Glomerular endothelial cell (primary cell): ENCODE measurements around the gene WEE1. TPM values are rescaled to one million over a fixed set of nuclear protein-coding genes. Genes with fewer than 3 reads are reported as not detected.

Experiments used
- DNase-seq: peaks from one replicate; pipeline ENCODE4 v3.0.0-alpha.2; 2011; ENCODE audit warnings: low read depth, low spot score; ENCODE audit errors: extremely low read depth
- total RNA-seq: library from RNA; depleted of rRNA; stranded (reverse); fragments of >200 nt; gene quantifications from 2 replicates; pipeline ENCODE4 v1.2.3, GENCODE V29; 2015

Gene WEE1
- total RNA-seq, 1 donor from 2014 or later, result 32.3 TPM

- DNase-seq, result peak; percentile 100
Observed at GRCh38 chr11:9565822-9566560, 7.5 kb upstream of the WEE1 start.

GRCh38 chr11:9566561-9567063 is 6.9 kb upstream of the WEE1 start:
- DNase-seq, result no peak

GRCh38 chr11:9567401-9567800 is 6.1 kb upstream of the WEE1 start:
- DNase-seq, result no peak

GRCh38 chr11:9568161-9568853 is 5.2 kb upstream of the WEE1 start:
- no peak for DNase-seq

GRCh38 chr11:9568854-9569587 is 4.4 kb upstream of the WEE1 start:
- no peak for DNase-seq

GRCh38 chr11:9569588-9570164 is 3.8 kb upstream of the WEE1 start:
- no peak for DNase-seq

- no peak for DNase-seq
Observed at GRCh38 chr11:9570313-9571025, 3.0 kb upstream of the WEE1 start.

- DNase-seq, result no peak
Observed at GRCh38 chr11:9571071-9571762, 2.3 kb upstream of the WEE1 start.

GRCh38 chr11:9571763-9572115 is 1.7 kb upstream of the WEE1 start:
- DNase-seq, result no peak

GRCh38 chr11:9573775-9574621 is 528 bp downstream of the WEE1 start:
- DNase-seq, result no peak

- DNase-seq, result no peak
Observed at GRCh38 chr11:9574622-9575259, 1.3 kb downstream of the WEE1 start.

GRCh38 chr11:9575260-9576240 is 2.1 kb downstream of the WEE1 start:
- DNase-seq, result no peak

GRCh38 chr11:9576701-9577381 is 3.4 kb downstream of the WEE1 start:
- no peak for DNase-seq

GRCh38 chr11:9577556-9577955 is 4.1 kb downstream of the WEE1 start:
- DNase-seq, result no peak

GRCh38 chr11:9580894-9581293 is 7.4 kb downstream of the WEE1 start:
- DNase-seq, result no peak

GRCh38 chr11:9581556-9582161 is 8.2 kb downstream of the WEE1 start:
- DNase-seq, result no peak
